Measurements from ENCODE around the gene USP7.

DNA sequence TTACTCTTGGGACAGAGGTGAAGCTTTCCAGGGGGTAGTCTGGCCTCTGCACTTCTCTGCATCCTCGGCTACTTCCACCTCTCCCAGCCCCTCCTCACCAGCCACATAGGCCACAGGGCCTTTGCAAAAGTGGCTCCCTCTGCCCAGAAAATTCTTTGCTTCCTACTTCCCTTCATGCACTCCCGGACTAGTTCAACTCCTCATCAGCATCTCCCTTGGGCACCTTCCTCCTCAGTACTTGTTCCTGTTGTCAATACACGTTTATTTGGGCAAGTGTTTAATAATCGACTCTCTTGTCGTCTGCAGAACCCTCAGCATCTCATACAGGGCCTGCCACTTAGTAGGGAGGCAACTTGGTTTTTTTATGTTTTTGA is 23.1 kb upstream of the USP7 start:
- TF ChIP-seq, protein P1, sequence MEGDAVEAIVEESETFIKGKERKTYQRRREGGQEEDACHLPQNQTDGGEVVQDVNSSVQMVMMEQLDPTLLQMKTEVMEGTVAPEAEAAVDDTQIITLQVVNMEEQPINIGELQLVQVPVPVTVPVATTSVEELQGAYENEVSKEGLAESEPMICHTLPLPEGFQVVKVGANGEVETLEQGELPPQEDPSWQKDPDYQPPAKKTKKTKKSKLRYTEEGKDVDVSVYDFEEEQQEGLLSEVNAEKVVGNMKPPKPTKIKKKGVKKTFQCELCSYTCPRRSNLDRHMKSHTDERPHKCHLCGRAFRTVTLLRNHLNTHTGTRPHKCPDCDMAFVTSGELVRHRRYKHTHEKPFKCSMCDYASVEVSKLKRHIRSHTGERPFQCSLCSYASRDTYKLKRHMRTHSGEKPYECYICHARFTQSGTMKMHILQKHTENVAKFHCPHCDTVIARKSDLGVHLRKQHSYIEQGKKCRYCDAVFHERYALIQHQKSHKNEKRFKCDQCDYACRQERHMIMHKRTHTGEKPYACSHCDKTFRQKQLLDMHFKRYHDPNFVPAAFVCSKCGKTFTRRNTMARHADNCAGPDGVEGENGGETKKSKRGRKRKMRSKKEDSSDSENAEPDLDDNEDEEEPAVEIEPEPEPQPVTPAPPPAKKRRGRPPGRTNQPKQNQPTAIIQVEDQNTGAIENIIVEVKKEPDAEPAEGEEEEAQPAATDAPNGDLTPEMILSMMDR (conservative IDR thresholded peaks at IDR 0.05; ENCODE audit: low read depth, low read length): no peak
- TF ChIP-seq EZH2 (IDR thresholded peaks at IDR 0.05; ENCODE audit: low read length, unreplicated experiment): no peak
